DND-41 (cell line): ENCODE measurements around the gene NINJ1.

Experiments
- ATAC-seq: fragments of 200-7000 bp; cut with Tn5 transposase; 3 replicates; pipeline ENCODE4 v1.9.1; 2021; ENCODE audit warnings: low read depth; ENCODE audit not compliant: insufficient read depth
- DNase-seq: peaks from one replicate; pipeline ENCODE4 v3.0.0-alpha.2; 2020
- H2AFZ ChIP-seq: 2 replicates; pipeline ENCODE4 v1.6.0; 2012; ENCODE audit warnings: low read depth, low read length
- H3K27ac ChIP-seq: 2 replicates; pipeline ENCODE4 v1.5.1; 2012; ENCODE audit warnings: low read length, inconsistent platforms
- H3K27me3 ChIP-seq: fragments of 200-600 bp; sonication (generic); 2 replicates; pipeline ENCODE4 v1.6.0; 2012; ENCODE audit warnings: low read length, mild to moderate bottlenecking, inconsistent platforms; ENCODE audit not compliant: insufficient read depth, poor library complexity
- H3K36me3 ChIP-seq: 2 replicates; pipeline ENCODE4 v1.5.1; 2012; ENCODE audit warnings: low read length, inconsistent platforms; ENCODE audit not compliant: insufficient read depth
- H3K4me1 ChIP-seq: 2 replicates; pipeline ENCODE4 v1.5.1; 2012; ENCODE audit warnings: mild to moderate bottlenecking, low read length; ENCODE audit not compliant: insufficient read depth
- H3K4me2 ChIP-seq: 2 replicates; pipeline ENCODE4 v1.6.0; 2012; ENCODE audit warnings: mild to moderate bottlenecking, moderate library complexity, low read length, inconsistent platforms; ENCODE audit not compliant: insufficient read depth
- H3K4me3 ChIP-seq, 2 experiments: fragments of 200-600 bp in 1 of 2; shearing (Covaris generic) in 1 of 2; 2 replicates each; pipeline ENCODE4 v1.5.1; 2012 to 2016; ENCODE audit warnings: inconsistent platforms in 2 of 2, low read length in 2 of 2, mild to moderate bottlenecking in 2 of 2, low read depth in 1 of 2, moderate library complexity in 1 of 2
- H3K79me2 ChIP-seq: 2 replicates; pipeline ENCODE4 v1.6.0; 2012; ENCODE audit warnings: low read length, inconsistent platforms; ENCODE audit not compliant: insufficient read depth
- H3K9ac ChIP-seq: 2 replicates; pipeline ENCODE4 v1.6.0; 2012; ENCODE audit warnings: low read depth, mild to moderate bottlenecking, inconsistent platforms, low read length, moderate library complexity
- H3K9me3 ChIP-seq: 2 replicates; pipeline ENCODE4 v1.5.1; 2012; ENCODE audit warnings: low read length, moderate library complexity, mild to moderate bottlenecking, inconsistent platforms; ENCODE audit not compliant: insufficient read depth, severe bottlenecking
- H4K20me1 ChIP-seq: 2 replicates; pipeline ENCODE4 v1.6.0; 2012; ENCODE audit warnings: low read length; ENCODE audit not compliant: insufficient read depth
- CTCF ChIP-seq: IDR thresholded peaks from 2 replicates; pipeline ENCODE4 v1.5.1; 2012; ENCODE audit warnings: borderline replicate concordance, low read length, moderate library complexity, mild to moderate bottlenecking; ENCODE audit not compliant: poor library complexity, severe bottlenecking; ENCODE audit errors: extremely low read depth
- EZH2 ChIP-seq: IDR thresholded peaks from 3 replicates; pipeline ENCODE4 v1.6.1; 2012; ENCODE audit warnings: borderline replicate concordance, low read depth, mild to moderate bottlenecking, moderate library complexity, low read length, inconsistent platforms; ENCODE audit not compliant: severe bottlenecking

The NINJ1 gene

GRCh38 chr9:93169444-93169843 lies 35.4 kb upstream of the NINJ1 start:
- no peaks in the 10 kb centered on the region for H3K27me3 ChIP-seq
- H3K79me2 ChIP-seq = no peaks in the 10 kb centered on the region
- no peaks in the 10 kb centered on the region for H3K4me1 ChIP-seq
- H4K20me1 ChIP-seq = no peaks in the 10 kb centered on the region
- H2AFZ ChIP-seq = no peak overlapping the region
- no peak overlapping the region for H3K4me2 ChIP-seq
- no peak overlapping the region for H3K4me3 ChIP-seq
- H3K9ac ChIP-seq = no peak overlapping the region
- DNase-seq (no peak), ATAC-seq (no peak)
- no peak for TF ChIP-seq CTCF
- TF ChIP-seq EZH2 = no peak
- H3K27ac ChIP-seq = no peak overlapping the region
- H3K9me3 ChIP-seq = no peaks in the 10 kb centered on the region
- no peaks in the 10 kb centered on the region for H3K36me3 ChIP-seq

- no peak overlapping the region for H2AFZ ChIP-seq
- TF ChIP-seq CTCF = no peak
- TF ChIP-seq EZH2 = no peak
- H3K4me1 ChIP-seq = no peaks in the 10 kb centered on the region
- no peaks in the 10 kb centered on the region for H3K36me3 ChIP-seq
- no peaks in the 10 kb centered on the region for H3K27me3 ChIP-seq
- H3K79me2 ChIP-seq = no peaks in the 10 kb centered on the region
- no peak overlapping the region for H3K27ac ChIP-seq
- no peak overlapping the region for H3K9ac ChIP-seq
- no peaks in the 10 kb centered on the region for H4K20me1 ChIP-seq
- ATAC-seq = no peak
- H3K4me2 ChIP-seq = no peak overlapping the region
- no peak overlapping the region for H3K4me3 ChIP-seq
- DNase-seq = no peak
- no peaks in the 10 kb centered on the region for H3K9me3 ChIP-seq
Measured at GRCh38 chr9:93168581-93168980, 34.5 kb upstream of the NINJ1 start.

- Histone ChIP-seq H2AFZ (no peak overlapping the region), H3K4me3 (no peak overlapping the region), H3K36me3 (no peaks in the 10 kb centered on the region), H3K9me3 (no peaks in the 10 kb centered on the region), H4K20me1 (no peaks in the 10 kb centered on the region), H3K27me3 (no peaks in the 10 kb centered on the region), H3K9ac (no peak overlapping the region), H3K4me1 (no peaks in the 10 kb centered on the region), H3K4me2 (no peak overlapping the region), H3K79me2 (no peaks in the 10 kb centered on the region), H3K27ac (no peak overlapping the region)
- DNase-seq = no peak
- ATAC-seq = no peak
- TF ChIP-seq EZH2 = no peak
Measured at GRCh38 chr9:93167838-93168237, 33.8 kb upstream of the NINJ1 start.

GRCh38 chr9:93167185-93167584 lies 33.1 kb upstream of the NINJ1 start:
- no peak overlapping the region for H2AFZ ChIP-seq
- TF ChIP-seq EZH2 (no peak), CTCF (no peak)
- ATAC-seq (no peak), DNase-seq (no peak)
- H3K27ac ChIP-seq = no peak overlapping the region
- H4K20me1 ChIP-seq = no peaks in the 10 kb centered on the region
- no peak overlapping the region for H3K4me3 ChIP-seq
- no peak overlapping the region for H3K9ac ChIP-seq
- no peak overlapping the region for H3K4me2 ChIP-seq
- H3K27me3 ChIP-seq = no peaks in the 10 kb centered on the region
- no peaks in the 10 kb centered on the region for H3K9me3 ChIP-seq
- no peaks in the 10 kb centered on the region for H3K79me2 ChIP-seq
- no peaks in the 10 kb centered on the region for H3K4me1 ChIP-seq
- H3K36me3 ChIP-seq = no peaks in the 10 kb centered on the region
